Activated CD4-positive, alpha-beta T cell treated with anti-CD3 and anti-CD28 coated beads, Interleukin-2, amount 10 ng/mL, durations not matched to agents 24 days and 14 days (primary cell): Measurements from ENCODE around the gene SUCLG2. TPM values are rescaled to one million over a fixed set of nuclear protein-coding genes. Genes with fewer than 3 reads are reported as not detected.
A peak's percentile ranks its signal among the peaks of the same experiment; 100 is the strongest.

ENCODE experiments used
- DNase-seq: peaks from one replicate; pipeline ENCODE4 v3.0.0; 2022
- H3K27ac Mint-ChIP-seq: one replicate; pipeline ENCODE4 v1.8.0; 2022; ENCODE audit warnings: mild to moderate bottlenecking, mixed read lengths
- H3K27me3 Mint-ChIP-seq: one replicate; pipeline ENCODE4 v1.8.0; 2022; ENCODE audit warnings: mixed read lengths
- H3K36me3 Mint-ChIP-seq: one replicate; pipeline ENCODE4 v1.8.0; 2022; ENCODE audit warnings: low read depth, mild to moderate bottlenecking, mixed read lengths
- H3K4me1 Mint-ChIP-seq: one replicate; pipeline ENCODE4 v1.8.0; 2021; ENCODE audit warnings: mixed read lengths
- H3K4me3 Mint-ChIP-seq: one replicate; pipeline ENCODE4 v1.8.0; 2022; ENCODE audit warnings: mild to moderate bottlenecking, moderate library complexity, mixed read lengths
- H3K9me3 Mint-ChIP-seq: one replicate; pipeline ENCODE4 v1.8.0; 2021; ENCODE audit warnings: mixed read lengths
- intact Hi-C: fragments of 100-400 bp; cut with micrococcal nuclease; formaldehyde crosslinking; loops from one replicate; pipeline ENCODE4 v1.15.1; 2023
- total RNA-seq: library from RNA; stranded (reverse); gene quantifications from 2 replicates; pipeline ENCODE4 v1.2.3, GENCODE V29; 2022

Gene SUCLG2
- total RNA-seq, 1 donor from 2014 or later = 33.2 TPM

DNA sequence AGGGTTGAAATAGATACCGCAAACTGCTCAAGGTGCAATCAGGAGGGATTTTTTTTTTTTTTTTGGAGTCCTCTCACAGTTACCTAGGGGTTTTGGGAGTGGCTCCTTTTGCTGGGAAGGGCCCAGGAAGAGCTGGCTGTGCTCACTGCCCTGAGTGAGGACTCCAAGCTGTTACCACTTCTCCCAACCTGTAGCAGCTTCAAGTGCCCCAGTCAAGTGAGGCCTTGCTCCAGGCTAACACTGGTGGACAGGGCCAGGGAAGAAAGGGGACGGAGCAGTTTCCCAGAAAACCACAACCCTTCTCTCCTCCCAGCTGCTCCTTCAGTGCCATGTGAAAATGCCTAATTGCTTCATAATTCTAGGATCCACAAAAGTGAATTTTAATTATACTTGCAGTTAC lies 274.3 kb downstream of the SUCLG2 start:
- H3K4me3 Mint-ChIP-seq = no peak overlapping the region
- H3K27ac Mint-ChIP-seq = no peak overlapping the region
- intact Hi-C loops = loop anchor here (10.0 kb wide), 3 partner anchors 225 to 1495 kb away; no protein-coding TSS in a partner anchor
- no peaks in the 10 kb centered on the region for H3K9me3 Mint-ChIP-seq
- peaks cover 1% of the 10 kb centered on the region for H3K4me1 Mint-ChIP-seq
- DNase-seq = peak; percentile 29
- peaks cover 14% of the 10 kb centered on the region for H3K36me3 Mint-ChIP-seq
- H3K27me3 Mint-ChIP-seq = no peaks in the 10 kb centered on the region

DNA sequence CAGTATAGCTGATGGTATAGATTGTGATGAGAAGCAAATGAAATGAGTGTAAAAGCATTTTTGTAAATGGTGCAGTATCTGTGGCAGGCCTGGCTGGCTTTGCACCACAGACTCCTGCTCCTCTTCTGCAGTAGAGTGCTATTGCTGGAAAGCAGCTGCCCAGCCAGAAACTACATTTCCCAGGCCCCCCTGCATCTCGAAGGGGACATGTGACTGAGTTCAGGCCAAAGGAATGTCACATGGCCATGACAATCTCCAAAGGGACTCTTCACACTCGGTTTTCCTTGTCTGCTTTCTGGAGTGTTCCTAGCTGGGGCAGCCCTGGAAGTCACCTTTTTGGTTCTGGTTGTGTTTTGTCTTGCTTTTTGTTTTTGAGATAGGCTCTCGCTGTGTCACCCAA lies 277.1 kb downstream of the SUCLG2 start:
- H3K27ac Mint-ChIP-seq = no peak overlapping the region
- intact Hi-C loops = no loop called here
- H3K27me3 Mint-ChIP-seq = no peaks in the 10 kb centered on the region
- H3K4me1 Mint-ChIP-seq = peaks cover 1% of the 10 kb centered on the region
- H3K9me3 Mint-ChIP-seq = peaks cover under 1% of the 10 kb centered on the region
- DNase-seq = no peak
- no peak overlapping the region for H3K4me3 Mint-ChIP-seq
- H3K36me3 Mint-ChIP-seq = peaks cover 23% of the 10 kb centered on the region

DNA sequence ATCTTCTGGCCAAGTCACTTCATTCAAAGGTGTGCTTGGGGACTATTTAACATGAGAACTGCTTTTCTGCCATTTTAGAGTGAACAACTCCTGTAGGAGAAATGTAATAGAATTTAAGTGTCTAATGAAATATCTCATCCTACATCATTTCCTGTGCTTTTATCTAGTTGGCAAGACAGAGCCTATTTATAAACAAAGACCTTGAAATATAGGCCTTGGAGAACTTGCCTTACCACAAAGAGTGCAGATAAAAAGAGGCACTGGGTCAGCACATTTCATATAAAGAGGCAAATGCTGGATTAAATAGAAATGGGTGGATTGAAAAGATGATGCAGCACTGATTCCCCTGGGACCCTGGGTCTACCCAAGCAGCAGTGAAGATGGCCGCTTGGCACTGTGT lies 278.0 kb downstream of the SUCLG2 start:
- H3K4me1 Mint-ChIP-seq = peaks cover 1% of the 10 kb centered on the region
- peaks cover 26% of the 10 kb centered on the region for H3K36me3 Mint-ChIP-seq
- intact Hi-C loops = no loop called here
- H3K4me3 Mint-ChIP-seq = no peak overlapping the region
- peaks cover 3% of the 10 kb centered on the region for H3K9me3 Mint-ChIP-seq
- no peak for DNase-seq
- H3K27me3 Mint-ChIP-seq = no peaks in the 10 kb centered on the region
- H3K27ac Mint-ChIP-seq = no peak overlapping the region

DNA sequence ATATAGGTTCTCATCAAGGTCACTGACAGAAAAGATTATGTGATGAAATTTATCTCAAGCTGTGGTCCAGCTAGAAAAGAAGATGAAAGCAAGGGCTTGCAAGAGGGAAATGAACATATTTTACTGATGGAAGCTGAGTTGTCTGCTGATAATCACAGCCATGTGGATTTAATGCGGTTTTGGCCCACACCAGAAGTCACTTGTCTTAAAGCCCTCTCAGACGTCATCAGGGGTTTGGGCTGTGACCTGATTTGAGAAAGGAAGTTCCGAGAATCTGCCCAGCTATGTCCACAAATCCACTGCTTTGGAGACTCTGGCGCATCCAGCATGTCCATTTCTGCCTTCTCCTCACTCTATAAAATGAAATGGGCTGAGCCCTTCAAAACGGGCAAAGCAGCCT lies 278.4 kb downstream of the SUCLG2 start:
- no peak overlapping the region for H3K27ac Mint-ChIP-seq
- no peaks in the 10 kb centered on the region for H3K27me3 Mint-ChIP-seq
- H3K4me3 Mint-ChIP-seq = no peak overlapping the region
- peaks cover 26% of the 10 kb centered on the region for H3K36me3 Mint-ChIP-seq
- DNase-seq = no peak
- peaks cover 3% of the 10 kb centered on the region for H3K9me3 Mint-ChIP-seq
- intact Hi-C loops = no loop called here
- H3K4me1 Mint-ChIP-seq = peaks cover 1% of the 10 kb centered on the region

DNA sequence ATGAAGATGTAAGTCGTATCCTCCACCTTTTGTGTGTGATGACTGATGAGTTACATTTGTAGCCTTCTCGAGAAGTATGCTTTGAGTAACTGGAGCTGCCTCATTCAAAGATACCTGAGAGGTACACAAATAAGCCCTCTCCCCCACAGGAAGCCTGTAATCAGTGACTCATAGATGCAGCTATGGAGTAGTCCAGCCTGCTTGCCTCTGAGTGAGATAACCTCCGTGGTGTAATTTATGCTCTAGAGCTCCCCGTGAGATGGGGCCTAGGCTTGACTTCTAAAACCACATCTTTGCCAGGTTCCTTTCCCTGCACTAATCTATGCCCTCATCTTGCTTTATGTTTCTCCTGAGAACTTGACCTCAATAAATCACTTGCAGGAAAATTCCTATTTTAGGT lies 291.7 kb downstream of the SUCLG2 start:
- peak; percentile 67 for DNase-seq
- Mint-ChIP-seq H3K9me3 (peaks cover 6% of the 10 kb centered on the region), H3K4me3 (peak overlapping the region; percentile 16), H3K27me3 (no peaks in the 10 kb centered on the region), H3K27ac (peak overlapping the region; percentile 21), H3K36me3 (no peaks in the 10 kb centered on the region), H3K4me1 (peaks cover 33% of the 10 kb centered on the region)
- intact Hi-C loops = loop anchor here (1.0 to 10.0 kb wide), 4 partner anchors 13 to 368 kb away; partner anchors contain the start of gene KBTBD8

DNA sequence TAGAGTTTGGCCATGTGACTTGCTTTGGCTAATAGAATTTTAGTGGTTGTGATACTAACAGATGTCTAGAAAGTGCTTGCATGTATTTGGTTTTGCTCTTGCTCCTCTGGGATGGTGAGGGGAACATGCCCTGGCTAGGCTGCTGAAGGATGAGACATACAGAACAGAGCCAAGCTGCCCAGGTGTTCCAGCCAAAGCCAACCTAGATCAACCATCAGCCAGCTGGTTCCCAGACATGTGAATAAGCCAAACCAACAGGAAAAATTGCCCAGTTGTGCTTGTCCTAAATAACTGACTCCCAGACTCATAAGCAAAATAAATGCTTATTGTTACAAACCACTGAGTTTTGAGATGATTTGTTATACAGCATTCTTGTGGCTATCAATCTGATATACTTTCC lies 292.6 kb downstream of the SUCLG2 start:
- H3K4me1 Mint-ChIP-seq = peaks cover 34% of the 10 kb centered on the region
- H3K36me3 Mint-ChIP-seq = no peaks in the 10 kb centered on the region
- no peak overlapping the region for H3K27ac Mint-ChIP-seq
- no peaks in the 10 kb centered on the region for H3K27me3 Mint-ChIP-seq
- H3K9me3 Mint-ChIP-seq = peaks cover 3% of the 10 kb centered on the region
- intact Hi-C loops = loop anchor here (1.0 to 10.0 kb wide), 4 partner anchors 12 to 367 kb away; partner anchors contain the start of gene KBTBD8
- no peak for DNase-seq
- H3K4me3 Mint-ChIP-seq = no peak overlapping the region

DNA sequence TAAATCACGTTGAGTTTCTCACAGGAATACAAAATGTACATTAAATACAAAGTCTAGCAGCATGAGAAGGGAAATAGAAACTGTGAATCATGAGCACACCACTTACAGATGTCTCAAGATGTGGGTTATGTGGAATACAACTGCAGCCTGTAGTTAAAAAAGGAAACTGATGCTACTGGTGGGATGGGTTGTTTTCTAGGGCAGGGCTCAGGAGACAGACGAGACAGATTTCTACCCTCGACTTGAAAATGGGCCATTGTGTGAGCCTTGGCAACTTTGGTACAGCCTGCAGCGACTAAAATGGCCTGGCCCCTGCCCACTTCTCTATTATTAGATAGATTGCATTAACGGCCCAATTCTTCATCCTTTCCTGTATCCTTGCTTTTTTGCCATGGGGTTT lies 293.1 kb downstream of the SUCLG2 start:
- H3K9me3 Mint-ChIP-seq = peaks cover 3% of the 10 kb centered on the region
- intact Hi-C loops = loop anchor here (5.0 to 10.0 kb wide), 2 partner anchors 249 to 367 kb away; partner anchors contain the start of gene KBTBD8
- H3K36me3 Mint-ChIP-seq = no peaks in the 10 kb centered on the region
- H3K27me3 Mint-ChIP-seq = no peaks in the 10 kb centered on the region
- no peak overlapping the region for H3K27ac Mint-ChIP-seq
- H3K4me1 Mint-ChIP-seq = peaks cover 34% of the 10 kb centered on the region
- DNase-seq = no peak
- no peak overlapping the region for H3K4me3 Mint-ChIP-seq

DNA sequence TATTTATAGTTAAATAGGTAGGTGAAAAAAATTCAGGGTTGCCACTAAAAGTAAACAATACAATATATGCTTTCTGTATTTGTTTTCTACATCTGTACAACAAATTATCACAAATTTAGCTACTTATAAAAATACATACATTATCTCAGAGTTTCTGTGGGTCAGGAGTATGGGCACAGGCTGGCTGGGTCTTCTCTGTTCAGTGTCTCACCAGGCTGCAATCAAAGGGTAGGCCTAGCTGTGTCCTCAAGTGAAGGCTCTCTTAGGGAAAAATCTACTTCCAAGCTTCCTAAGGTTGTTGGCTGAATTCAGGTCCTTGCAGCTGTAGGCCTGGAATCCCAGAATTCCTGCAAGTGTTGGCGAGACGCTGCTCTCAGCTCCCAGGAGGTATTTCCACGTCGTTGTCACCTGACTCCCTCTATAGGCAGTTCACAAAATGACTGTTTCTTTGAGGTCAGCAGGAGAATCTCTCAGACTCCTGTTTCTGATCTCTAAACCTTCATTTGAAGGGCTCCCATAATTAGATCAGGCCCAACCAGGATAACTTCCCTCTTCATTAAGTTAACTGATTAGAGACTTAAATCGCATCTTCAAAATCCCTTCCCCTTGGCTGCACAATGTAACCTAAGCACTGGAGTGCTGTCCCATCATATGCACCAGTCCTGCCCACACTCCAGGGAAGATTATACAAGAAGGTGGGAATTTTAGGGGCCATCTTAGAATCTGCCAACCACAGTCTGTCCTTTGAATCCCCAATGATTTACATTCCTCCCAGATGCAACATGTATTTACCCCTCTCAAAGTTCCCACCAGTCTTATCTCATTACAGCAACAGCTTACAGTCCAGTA lies 296.6 kb downstream of the SUCLG2 start:
- Mint-ChIP-seq H3K27ac (no peak overlapping the region), H3K27me3 (no peaks in the 10 kb centered on the region), H3K9me3 (no peaks in the 10 kb centered on the region), H3K4me1 (peaks cover 24% of the 10 kb centered on the region), H3K36me3 (no peaks in the 10 kb centered on the region), H3K4me3 (no peak overlapping the region)
- no peak for DNase-seq
- intact Hi-C loops = loop anchor here (1.0 to 10.0 kb wide), 2 partner anchors 9 to 383 kb away; no protein-coding TSS in a partner anchor

DNA sequence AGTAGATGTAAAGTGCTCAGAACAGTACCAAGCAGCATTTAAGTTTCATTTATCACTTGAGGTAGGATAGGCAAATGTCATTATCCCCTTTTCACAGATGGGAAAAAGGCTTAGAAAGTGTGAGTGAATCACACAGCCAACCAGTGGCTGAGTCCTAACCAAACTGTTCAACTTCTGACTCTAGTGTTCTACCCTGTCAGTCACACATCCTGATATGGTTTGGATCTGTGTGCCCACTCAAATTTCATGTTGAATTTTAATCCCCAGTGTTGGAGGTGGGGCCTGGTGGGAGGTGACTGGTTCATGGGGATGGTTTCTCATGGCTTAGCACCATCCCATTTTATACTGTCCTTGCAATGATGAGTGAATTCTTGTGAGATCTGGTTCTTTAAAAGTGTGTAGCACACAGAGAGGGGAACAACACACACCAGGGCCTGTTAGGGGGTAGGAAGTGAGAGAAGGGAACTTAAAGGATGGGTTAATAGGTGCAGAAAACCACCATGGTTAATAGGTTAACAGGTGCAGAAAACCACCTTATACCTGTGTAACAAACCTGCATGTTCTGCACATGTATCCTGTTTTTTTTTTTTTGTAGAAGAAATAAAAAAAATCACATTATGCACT lies 304.7 kb downstream of the SUCLG2 start:
- H3K9me3 Mint-ChIP-seq = peaks cover 11% of the 10 kb centered on the region
- H3K4me1 Mint-ChIP-seq = peaks cover 10% of the 10 kb centered on the region
- no peak overlapping the region for H3K4me3 Mint-ChIP-seq
- H3K27me3 Mint-ChIP-seq = no peaks in the 10 kb centered on the region
- peak; percentile 68 for DNase-seq
- intact Hi-C loops = loop anchor here (1.0 to 10.0 kb wide), 7 partner anchors 9 to 375 kb away; no protein-coding TSS in a partner anchor
- H3K36me3 Mint-ChIP-seq = peaks cover 2% of the 10 kb centered on the region
- peak overlapping the region; percentile 2 for H3K27ac Mint-ChIP-seq

DNA sequence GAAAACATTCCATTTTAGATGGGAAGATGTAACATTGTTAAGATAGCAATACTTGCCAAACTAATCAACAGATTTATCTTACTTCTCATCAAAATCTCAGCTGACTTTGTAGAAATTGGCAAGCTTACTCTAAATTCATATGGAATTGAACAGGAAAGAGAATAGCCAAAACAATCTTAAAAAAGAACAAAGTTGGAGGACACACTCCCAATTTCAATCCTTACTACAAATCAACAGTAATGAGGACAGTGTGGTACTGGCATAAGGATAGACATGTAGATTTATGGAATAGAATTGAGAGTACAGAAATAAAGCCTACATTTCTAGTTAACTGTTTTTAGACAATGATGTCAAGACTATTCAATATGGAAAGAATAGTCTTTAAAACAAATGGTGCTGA lies 308.3 kb downstream of the SUCLG2 start:
- H3K27me3 Mint-ChIP-seq = no peaks in the 10 kb centered on the region
- intact Hi-C loops = no loop called here
- no peak for DNase-seq
- H3K36me3 Mint-ChIP-seq = peaks cover 2% of the 10 kb centered on the region
- H3K4me3 Mint-ChIP-seq = no peak overlapping the region
- peaks cover 10% of the 10 kb centered on the region for H3K4me1 Mint-ChIP-seq
- no peak overlapping the region for H3K27ac Mint-ChIP-seq
- peaks cover 22% of the 10 kb centered on the region for H3K9me3 Mint-ChIP-seq

DNA sequence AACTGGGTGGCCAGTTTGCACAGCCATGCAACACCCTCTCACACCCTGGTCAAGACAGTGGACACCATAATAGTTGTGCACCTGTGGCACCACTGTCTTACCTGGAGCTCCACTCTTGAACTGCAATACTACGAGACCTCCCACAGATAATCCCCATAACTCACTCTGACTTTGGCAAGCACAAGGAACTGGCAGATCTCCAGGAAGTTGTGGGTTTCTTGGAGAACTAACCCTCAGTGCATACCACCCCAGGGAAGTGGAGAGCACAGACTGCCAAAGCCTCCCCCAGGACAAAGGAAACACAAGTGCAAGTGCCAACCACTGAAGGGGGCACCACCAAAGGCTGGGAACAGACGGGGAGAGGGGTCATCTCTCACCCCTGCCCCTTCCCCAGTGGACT lies 318.6 kb downstream of the SUCLG2 start:
- Mint-ChIP-seq H3K9me3 (peaks cover 41% of the 10 kb centered on the region), H3K4me3 (no peak overlapping the region), H3K36me3 (no peaks in the 10 kb centered on the region), H3K4me1 (peaks cover 6% of the 10 kb centered on the region), H3K27ac (no peak overlapping the region), H3K27me3 (peaks cover 3% of the 10 kb centered on the region)
- intact Hi-C loops = no loop called here
- no peak for DNase-seq

DNA sequence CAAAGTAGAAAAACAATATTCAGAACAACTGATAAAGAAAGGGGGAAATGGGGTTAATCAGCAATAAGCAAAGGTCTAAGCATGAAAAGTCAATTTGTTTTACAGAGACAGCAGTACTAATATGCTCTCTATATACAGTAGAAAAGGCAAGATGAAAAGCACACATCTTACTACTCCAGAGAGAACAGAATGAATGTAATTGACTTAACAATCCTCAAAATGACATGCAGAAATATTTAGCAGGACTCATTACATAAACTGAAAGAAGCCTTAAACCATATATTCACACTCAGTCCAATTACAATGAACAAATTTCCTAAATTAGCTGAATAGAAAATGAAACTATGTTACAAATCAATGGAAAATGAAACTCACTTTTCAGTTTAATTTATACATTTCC lies 319.8 kb downstream of the SUCLG2 start:
- H3K4me3 Mint-ChIP-seq = no peak overlapping the region
- peaks cover 31% of the 10 kb centered on the region for H3K9me3 Mint-ChIP-seq
- DNase-seq = no peak
- peaks cover 3% of the 10 kb centered on the region for H3K27me3 Mint-ChIP-seq
- H3K4me1 Mint-ChIP-seq = peaks cover 9% of the 10 kb centered on the region
- H3K27ac Mint-ChIP-seq = no peak overlapping the region
- no peaks in the 10 kb centered on the region for H3K36me3 Mint-ChIP-seq
- intact Hi-C loops = loop anchor here (1.0 kb wide), 2 partner anchors 15 to 28 kb away; no protein-coding TSS in a partner anchor

DNA sequence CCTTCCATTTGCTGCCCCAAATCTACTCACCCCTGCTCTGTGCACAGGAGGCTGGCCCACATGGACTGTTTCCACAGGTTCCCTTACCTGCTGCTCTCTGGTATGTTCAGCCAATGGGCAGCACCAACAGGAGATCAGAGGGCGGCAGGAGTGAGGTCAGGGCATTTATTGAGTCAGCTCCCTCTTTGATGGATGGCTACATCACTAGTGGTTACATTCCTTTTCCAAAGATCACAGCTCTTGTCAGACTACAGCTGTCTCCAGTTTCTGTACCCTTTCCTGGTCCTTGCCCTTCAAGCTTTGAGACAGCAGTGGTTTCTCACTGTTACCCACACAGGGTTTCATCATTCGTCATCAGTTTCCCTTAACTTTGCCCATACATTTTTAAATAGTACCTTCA lies 325.1 kb downstream of the SUCLG2 start:
- Mint-ChIP-seq H3K9me3 (peaks cover 20% of the 10 kb centered on the region), H3K27me3 (peaks cover 3% of the 10 kb centered on the region), H3K4me1 (peaks cover 13% of the 10 kb centered on the region), H3K36me3 (no peaks in the 10 kb centered on the region), H3K4me3 (no peak overlapping the region), H3K27ac (peak overlapping the region; percentile 4)
- DNase-seq = no peak
- intact Hi-C loops = loop anchor here (1.0 kb wide), 1 partner anchor 20 kb away; no protein-coding TSS in a partner anchor

DNA sequence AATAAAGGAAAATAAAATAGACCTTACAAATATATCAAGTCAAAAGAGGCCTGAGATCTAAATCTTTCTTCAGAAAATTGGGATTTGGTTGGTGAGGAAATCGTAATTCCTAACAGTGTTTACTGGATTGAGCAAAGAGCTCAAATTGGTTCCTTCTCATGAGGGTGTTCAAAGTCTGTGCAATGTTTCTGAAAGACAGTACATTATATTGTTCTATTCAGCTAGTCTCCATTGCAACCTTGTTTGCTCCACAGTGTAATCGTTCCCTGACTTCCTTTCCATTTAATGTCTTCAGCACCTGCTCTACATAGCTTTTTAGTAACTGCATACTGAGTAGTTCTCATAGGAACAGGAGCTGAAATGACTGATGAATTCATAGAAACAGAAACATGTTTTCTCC lies 326.8 kb downstream of the SUCLG2 start:
- peaks cover 12% of the 10 kb centered on the region for H3K4me1 Mint-ChIP-seq
- no peak overlapping the region for H3K27ac Mint-ChIP-seq
- no peaks in the 10 kb centered on the region for H3K36me3 Mint-ChIP-seq
- peaks cover 18% of the 10 kb centered on the region for H3K9me3 Mint-ChIP-seq
- H3K4me3 Mint-ChIP-seq = no peak overlapping the region
- DNase-seq = no peak
- intact Hi-C loops = no loop called here
- peaks cover 3% of the 10 kb centered on the region for H3K27me3 Mint-ChIP-seq
